GM10847 (cell line): ENCODE data around the gene WNT8A.

ENCODE experiments used
- POLR2A ChIP-seq: IDR thresholded peaks from 2 replicates; pipeline ENCODE4 v1.6.1; 2011; ENCODE audit not compliant: insufficient read length; ENCODE audit errors: extremely low read depth

Gene WNT8A, protein sequence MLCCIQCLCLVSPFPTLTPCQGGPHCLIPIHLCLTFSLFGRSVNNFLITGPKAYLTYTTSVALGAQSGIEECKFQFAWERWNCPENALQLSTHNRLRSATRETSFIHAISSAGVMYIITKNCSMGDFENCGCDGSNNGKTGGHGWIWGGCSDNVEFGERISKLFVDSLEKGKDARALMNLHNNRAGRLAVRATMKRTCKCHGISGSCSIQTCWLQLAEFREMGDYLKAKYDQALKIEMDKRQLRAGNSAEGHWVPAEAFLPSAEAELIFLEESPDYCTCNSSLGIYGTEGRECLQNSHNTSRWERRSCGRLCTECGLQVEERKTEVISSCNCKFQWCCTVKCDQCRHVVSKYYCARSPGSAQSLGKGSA

DNA sequence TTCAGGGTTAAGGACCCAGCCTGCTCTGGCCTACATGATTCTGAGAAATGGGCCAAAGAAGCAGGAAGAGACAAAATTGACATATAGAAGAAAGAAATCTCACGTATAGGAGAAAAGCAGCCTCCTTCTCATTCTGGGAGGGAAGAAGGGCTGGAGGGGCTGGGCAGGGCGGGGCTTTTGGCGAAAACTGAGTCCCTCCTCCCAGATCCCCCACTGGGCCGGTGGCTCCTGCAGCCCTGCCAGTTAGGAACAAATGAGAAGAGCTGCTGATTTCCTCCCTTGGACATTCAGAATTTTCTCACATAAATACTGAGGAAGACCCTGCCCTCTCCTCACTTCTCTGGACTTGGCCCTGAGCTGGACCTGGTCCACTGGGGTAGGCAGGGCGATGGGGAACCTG is at the start of gene WNT8A:
Gene WNT8A, plus strand, starts transcription at position 332 of the 400 bp plus-strand sequence. CDS start 95 bp downstream, outside the sequence.
- no peak for TF ChIP-seq POLR2A

DNA sequence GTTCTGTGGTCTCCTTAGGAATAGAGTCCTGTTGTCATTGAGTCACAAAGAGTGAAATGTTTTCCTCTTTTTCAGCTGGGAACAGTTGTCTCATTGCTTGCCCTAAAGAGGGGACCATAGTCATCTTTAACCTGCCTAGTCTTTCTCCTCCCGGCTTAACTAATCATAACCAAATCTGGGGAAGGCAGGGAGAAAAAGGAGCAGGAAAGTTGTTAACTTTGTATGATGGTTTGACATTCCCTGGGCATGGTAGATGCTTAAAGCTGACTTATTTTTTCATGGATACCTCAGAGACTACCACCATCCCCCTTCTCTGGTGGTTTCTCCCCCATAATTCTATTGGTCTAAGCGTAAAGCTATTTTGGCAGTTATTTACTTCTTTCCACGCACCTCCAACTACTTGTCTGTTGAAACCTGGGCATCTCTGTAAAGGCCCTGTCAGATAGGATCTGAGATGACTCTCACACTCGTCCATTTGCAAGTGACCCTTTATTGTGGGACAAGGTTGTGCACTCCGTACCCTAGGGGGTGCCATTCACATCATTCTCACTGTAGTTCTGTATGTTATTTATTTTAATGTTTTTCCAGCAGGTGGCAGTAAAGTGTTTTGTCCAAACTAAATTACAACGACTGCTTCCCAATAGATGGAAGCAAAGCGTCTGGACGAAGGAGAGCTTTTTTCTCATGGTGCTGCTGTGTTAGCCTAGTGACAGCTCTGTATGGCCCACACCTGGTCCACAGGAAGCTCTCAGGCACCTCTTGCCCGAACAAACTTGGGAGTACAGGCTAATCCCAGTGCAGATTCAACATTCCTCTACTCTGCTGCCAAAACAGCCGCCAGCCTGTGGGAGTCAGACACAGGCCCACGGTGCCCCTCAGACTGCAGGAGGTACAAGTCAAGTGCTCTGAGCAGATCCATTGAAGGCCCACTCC is 48.0 kb upstream of the WNT8A start:
- no peak for TF ChIP-seq POLR2A

DNA sequence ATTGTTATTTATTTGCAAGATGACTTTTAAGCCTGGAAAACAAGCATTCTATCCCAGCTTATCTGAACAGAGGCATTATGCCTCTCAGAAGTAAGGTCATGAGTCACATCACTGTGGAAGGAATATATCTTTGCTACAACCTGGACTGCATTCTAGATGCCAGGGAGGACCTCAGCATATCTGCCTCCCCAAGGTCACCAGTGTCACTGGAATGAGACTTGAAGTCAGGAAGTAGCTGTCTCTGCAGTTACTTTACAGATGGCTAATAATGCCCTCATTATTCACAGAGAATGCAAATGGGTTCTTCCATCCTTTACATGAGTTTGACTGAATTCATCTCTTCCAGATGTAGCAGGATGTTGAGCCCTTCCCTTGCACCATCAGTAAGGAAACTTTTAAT is 46.6 kb upstream of the WNT8A start:
- TF ChIP-seq POLR2A = no peak

DNA sequence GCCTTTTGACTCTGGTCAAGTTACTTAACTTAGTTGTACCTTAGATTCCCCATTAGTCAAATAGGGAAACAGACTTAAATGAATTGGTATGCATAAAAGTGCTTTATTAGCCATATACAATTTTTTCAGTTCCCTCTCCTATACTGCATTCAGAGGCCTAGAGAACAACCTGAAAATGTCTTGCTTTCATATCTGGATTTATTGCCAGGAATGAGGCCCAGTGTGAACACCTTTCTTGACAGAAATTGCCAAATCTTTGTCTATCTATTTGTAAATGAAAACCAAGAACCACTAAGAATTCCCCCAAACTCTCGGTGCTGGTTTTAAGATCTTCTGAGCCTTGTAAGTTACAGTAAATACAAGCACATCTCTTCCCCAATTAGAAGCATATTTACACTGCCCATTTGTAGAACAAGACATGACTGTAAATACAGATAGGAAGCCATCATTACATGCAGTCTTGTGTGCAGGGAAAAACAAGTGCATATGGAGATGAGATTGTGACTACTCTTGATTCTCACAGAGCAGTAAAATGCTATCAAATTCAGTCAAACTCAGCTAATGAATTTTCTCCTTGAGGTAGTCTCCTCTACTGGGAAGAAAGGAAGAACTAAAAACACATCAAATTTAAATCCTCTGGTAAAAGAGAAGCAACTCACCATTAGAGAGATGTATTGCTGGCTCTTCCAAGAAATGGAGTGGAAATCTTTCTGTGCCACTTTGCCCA is 45.8 kb upstream of the WNT8A start:
- no peak for TF ChIP-seq POLR2A

DNA sequence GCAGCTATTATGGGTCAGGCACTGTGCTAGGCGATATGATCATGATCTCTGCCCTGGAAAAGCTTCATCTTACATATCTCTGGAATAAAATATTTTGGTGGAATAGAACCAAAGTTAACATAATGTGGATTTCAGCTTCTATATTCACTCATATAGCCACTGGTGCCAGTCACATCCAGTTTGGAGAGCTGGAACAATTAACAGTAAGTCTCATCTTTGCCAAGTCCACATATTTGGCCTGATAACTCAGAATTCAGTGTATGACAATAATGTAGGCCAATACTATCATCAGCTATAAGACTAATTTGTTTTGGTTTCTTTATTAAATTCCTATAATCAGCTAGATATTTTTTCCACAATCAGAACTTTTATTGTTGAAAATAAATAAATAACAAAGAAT is 45.0 kb upstream of the WNT8A start:
- no peak for TF ChIP-seq POLR2A

DNA sequence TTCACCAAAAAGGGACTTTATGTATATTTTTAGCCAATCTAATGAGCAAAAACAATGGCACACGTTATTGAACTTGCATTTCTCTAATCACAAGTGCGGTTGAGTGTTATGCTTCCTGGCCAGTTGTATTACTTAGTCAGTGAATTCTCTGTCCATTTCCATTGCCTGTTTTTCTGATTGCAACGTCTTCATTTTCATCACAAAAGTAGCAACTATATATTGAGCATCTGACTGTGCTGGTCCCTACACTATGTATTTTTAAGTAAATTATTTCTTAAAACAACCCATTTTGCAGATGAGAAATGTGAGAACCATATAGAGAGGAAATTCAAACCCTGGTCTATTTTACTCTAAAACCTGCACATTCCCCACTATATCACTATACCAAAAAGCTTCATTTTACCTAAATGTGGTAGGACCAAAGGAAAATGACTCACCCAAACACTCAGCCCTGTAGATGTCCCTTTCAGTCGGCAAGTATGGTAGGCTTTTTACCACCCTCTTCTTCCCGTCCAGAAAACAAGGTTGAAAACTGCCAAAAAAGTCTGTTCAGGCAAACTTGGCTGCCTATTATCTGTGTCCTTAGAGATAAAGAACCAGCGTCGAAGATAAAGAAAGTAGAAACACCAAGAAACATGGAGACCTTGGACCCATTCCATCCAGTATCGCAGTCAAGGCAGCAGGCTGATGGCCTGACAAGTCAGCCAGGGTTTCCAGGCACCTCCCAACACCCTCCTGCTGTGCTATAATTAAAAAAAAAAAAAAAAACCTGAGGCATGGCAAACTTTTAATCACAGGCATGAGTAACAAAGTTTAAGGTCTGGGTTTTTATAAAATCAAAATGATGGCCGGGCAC is 32.2 kb upstream of the WNT8A start:
- no peak for TF ChIP-seq POLR2A

DNA sequence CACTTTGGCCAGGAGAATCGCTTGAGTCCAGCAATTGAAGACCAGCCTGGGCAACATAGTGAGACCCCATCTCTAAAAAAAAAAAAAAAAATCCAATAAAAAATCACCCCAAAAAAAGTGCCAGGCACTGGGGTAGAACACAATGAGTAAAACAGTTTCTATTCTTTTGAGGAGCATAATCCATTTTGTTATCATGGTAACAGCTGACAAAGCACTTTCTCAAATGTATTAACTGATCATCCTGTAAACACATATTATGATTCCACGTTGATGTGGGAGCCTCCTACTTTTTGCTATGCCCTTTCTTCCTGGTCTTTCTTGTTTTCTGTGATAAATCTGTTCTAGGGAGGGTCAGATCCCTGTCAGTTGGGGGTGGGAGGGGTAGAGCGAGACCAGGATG is 30.3 kb upstream of the WNT8A start:
- TF ChIP-seq POLR2A = no peak

DNA sequence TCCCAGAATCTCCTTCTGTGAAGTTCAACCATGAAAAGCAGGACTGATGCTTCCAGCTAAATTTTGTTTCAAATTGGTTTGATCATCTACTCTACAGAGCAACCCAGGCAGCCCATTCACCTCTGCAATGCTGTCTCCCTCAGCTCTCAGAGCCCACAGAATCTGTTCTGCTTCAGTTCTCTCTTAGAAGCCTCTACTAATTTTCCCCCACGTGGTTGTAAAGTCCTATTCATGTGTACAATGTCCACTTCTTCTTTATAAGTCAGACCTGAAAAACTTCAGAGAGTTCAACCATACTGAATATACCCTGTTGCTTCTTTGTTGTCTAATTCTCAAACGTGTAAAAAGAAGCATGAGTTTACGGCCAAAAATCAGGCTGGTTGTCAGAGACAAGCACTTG is 29.6 kb upstream of the WNT8A start:
- TF ChIP-seq POLR2A = no peak

DNA sequence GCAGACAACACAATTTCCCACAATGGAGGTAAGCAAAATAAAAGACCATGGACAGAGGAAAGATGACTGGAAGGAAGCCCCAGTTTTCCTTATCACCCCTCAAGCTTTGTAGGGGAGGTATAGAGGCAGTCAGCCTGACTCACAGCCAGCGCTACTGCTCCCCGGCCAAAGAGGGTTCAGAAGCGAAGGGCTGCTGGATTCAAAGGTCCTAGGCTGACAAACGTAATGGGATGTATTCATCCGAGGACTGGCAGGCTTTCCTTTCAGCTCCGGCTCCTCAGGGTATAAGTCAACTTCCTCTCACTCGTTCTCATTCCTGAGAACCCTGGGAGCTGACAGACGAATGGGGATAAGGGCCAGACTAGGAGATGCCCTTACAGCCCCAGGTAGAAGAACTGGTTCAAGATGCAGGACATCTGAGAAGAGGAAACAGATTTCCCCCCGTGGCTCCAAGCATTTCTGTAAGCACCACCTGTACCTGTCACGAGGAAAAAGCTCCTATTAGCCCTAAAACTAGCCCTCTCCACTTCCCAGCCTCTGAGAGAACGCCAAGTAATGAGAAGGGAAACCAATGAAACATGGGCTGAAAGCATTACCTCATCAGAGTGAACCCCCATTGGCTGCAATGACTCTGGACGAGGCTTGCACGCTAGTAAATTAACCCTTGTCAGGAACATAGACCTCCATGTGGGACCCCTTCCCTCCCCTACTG is 28.8 kb upstream of the WNT8A start:
- TF ChIP-seq POLR2A = no peak

DNA sequence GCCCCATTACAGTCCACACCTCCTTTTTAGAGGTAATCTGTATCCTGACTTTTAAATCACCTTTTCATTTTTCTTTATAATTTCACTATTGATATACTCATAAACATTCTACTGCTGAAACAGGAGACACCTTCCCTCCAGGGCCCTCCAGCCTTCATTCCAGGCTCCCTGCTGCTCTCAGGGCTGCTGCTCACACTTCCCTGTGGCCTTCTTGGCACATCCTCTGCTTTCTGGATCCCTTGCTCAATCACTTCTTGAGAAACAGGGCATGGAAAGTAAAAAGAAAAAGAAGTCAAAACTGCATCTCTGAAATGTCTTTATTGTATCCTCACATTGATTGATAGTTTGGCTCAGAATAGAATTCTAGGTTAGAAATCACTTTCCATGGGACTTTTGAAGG is 19.3 kb upstream of the WNT8A start:
- TF ChIP-seq POLR2A = no peak

DNA sequence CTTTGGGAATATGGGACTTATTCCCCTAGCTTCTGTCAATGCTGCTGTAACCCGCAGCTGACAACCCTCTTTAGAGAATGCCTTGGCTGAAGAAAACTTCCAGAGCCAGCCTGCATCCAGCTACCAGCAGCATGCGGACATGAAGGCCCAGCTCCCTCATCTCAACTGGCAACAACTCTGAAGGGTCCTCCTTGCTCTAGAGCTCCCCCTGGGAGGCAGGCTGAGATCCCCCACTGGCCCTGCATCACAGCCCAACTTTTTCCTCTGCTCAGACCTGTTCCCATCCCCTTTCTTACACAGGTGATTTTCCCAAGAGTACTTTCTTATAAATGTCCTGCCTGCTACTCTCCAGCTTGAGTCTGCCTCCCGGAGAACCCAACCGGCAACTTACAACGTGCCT is 18.7 kb upstream of the WNT8A start:
- no peak for TF ChIP-seq POLR2A

DNA sequence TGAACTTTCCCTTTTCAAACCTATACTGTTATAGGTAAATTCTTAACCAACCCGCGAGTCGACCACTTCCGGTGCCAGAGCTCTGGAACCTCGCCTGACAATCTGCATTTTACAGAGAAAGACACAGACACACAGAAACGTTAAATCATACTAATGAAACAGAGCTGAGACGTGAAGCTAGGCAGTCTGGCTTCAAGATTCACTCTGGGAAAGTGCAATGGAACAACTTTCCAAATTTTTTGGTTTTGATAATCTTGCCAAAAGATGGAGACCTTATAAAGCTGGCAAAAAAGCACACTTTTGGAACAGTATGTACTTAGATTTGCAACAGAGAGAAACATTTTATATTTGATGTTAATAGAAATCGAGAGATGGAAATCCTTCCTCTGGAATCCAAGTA is 15.9 kb upstream of the WNT8A start:
- TF ChIP-seq POLR2A = no peak

DNA sequence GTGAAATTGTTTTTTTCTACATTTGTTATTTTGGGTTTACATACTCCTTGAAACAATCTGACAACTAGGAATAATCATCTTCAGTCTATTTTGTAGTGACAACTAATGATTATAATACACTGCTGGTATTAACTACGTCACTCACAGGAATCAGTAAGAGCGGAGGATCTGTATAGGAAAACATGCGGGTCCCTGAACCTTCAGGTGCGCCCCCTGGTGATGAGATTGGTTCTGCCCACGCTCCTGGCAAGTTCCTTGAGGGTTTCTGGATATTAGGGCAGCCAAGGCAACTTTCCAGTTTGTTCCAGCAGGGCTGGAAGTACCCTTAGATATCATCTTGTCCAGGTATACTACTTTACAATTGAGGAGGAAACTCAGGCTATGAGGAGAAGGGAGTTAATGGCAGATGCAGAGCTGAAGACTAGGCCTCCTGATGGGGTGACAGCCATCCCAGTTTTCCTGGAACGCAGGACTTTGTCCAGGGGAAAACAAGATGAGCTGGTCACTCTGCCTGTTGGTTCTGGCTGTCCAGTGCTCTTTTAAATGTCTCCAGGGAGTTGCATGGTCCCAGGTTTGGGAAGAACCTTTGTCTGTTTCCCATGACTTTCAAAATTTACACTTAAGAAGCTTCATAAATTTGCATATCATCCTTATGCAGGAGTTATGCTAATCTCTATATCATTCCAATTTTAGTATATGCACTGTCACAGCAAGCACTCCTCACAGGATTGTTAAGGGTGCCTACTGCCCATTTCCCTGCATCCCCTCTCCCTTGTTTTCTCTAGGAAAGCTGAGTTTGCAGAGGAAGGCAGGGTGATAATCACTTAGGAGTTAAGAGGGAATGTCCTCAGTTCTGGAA is 14.9 kb upstream of the WNT8A start:
- no peak for TF ChIP-seq POLR2A
